ENCODE measurements around the gene TNIP1. TPM values are rescaled to one million over a fixed set of nuclear protein-coding genes. Genes with fewer than 3 reads are reported as not detected.
A peak's percentile ranks its signal among the peaks of the same experiment; 100 is the strongest.

The TNIP1 gene
- total RNA-seq, 6 donors from 2014 or later = 109 to 166 (median 130) TPM

GRCh38 chr5:151084363-151084762, 3.5 kb upstream of the TNIP1 start:
- Histone ChIP-seq H3K9me3 (no peaks in the 10 kb centered on the region), H3K4me3 (no peak overlapping the region), H3K4me1 (peaks cover 52 to 70% (median 66%) of the 10 kb centered on the region in 4 donors), H3K27me3 (no peaks in the 10 kb centered on the region), H3K27ac (peak overlapping the region; percentile 82 to 98 (median 84)), H3K36me3 (no peaks in the 10 kb centered on the region)
- TF ChIP-seq EP300 (IDR thresholded peaks at IDR 0.05) = no peak
- TF ChIP-seq POLR2AphosphoS5 (IDR thresholded peaks at IDR 0.05) = no peak
- TF ChIP-seq, protein P1, sequence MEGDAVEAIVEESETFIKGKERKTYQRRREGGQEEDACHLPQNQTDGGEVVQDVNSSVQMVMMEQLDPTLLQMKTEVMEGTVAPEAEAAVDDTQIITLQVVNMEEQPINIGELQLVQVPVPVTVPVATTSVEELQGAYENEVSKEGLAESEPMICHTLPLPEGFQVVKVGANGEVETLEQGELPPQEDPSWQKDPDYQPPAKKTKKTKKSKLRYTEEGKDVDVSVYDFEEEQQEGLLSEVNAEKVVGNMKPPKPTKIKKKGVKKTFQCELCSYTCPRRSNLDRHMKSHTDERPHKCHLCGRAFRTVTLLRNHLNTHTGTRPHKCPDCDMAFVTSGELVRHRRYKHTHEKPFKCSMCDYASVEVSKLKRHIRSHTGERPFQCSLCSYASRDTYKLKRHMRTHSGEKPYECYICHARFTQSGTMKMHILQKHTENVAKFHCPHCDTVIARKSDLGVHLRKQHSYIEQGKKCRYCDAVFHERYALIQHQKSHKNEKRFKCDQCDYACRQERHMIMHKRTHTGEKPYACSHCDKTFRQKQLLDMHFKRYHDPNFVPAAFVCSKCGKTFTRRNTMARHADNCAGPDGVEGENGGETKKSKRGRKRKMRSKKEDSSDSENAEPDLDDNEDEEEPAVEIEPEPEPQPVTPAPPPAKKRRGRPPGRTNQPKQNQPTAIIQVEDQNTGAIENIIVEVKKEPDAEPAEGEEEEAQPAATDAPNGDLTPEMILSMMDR (IDR thresholded peaks at IDR 0.05) = no peak
- TF ChIP-seq POLR2A (IDR thresholded peaks at IDR 0.05) = no peak
- WGBS, 2 donors = 92 to 96% methylated on average over 7 of the region's 7 CpGs
- ATAC-seq (ENCODE audit: low FRiP score in 2 of 2) = no peak
- DNase-seq = no peak

- DNase-seq = peak in 1 of 2 donors; percentile 85
- 49 to 59% methylated on average over 3 of the region's 3 CpGs for WGBS, 2 donors
Observed at GRCh38 chr5:151083081-151083676, 2.3 kb upstream of the TNIP1 start.

DNA sequence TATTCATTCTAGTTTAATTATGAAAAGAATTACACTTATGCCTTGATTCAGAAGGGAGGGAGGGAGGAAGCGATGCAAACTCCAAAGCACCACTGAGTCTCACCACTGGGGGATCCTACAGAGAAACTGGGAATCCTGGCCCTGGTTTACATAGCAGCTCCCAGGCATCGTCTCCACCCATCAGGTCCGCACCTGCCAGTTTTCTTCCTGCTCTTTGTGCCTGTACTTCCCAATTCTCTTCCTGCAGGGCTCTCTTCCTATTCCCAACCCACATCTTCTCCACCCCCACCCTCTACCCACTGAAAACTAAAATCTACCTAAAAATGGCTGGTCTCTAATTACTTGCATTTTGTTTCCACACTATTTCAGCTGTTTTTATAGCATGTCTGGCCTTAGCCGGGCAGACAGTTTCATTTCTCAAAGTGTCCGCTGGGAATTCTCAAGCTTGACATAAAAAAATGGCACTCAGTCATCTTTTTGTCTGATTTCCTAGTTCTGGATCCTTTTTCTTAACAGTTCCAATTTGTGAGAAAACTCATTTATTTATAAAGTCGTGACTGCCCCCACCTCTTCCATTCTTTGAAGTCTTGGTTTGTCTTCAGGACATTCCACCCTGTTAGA, 1.6 kb upstream of the TNIP1 start:
- no peaks in the 10 kb centered on the region for H3K27me3 ChIP-seq
- H3K36me3 ChIP-seq = no peaks in the 10 kb centered on the region
- peak overlapping the region; percentile 98 to 99 (median 98) for H3K27ac ChIP-seq
- peak overlapping the region in 2 of 4 donors; percentile 85 to 86 for H3K4me3 ChIP-seq
- ATAC-seq (ENCODE audit: low FRiP score in 2 of 2) (no peak), DNase-seq (no peak)
- no peaks in the 10 kb centered on the region for H3K9me3 ChIP-seq
- WGBS, 2 donors = 64 to 68% methylated on average over 6 of the region's 6 CpGs
- TF ChIP-seq, protein P1 (IDR thresholded peaks at IDR 0.05) = peak in 4 of 6 experiments; percentile 12 to 46 (median 26)
- TF ChIP-seq POLR2A (IDR thresholded peaks at IDR 0.05) = no peak
- peaks cover 69 to 85% (median 78%) of the 10 kb centered on the region in 4 donors for H3K4me1 ChIP-seq

More at GRCh38 chr5:151083081-151083676, 2.3 kb upstream of the TNIP1 start:
- H3K27me3 ChIP-seq = no peaks in the 10 kb centered on the region
- no peaks in the 10 kb centered on the region for H3K9me3 ChIP-seq
- peaks cover 63 to 82% (median 75%) of the 10 kb centered on the region in 4 donors for H3K4me1 ChIP-seq
- H3K27ac ChIP-seq = peak overlapping the region; percentile 98 to 99 (median 98)
- H3K4me3 ChIP-seq = no peak overlapping the region
- peak in 1 of 2 donors; percentile 43 for ATAC-seq (ENCODE audit: low FRiP score in 2 of 2)
- peak in 1 of 2 donors; percentile 51 for TF ChIP-seq POLR2AphosphoS5 (IDR thresholded peaks at IDR 0.05)
- TF ChIP-seq EP300 (IDR thresholded peaks at IDR 0.05) = peak in 1 of 4 donors; percentile 55
- peak in 1 of 4 donors; percentile 34 for TF ChIP-seq POLR2A (IDR thresholded peaks at IDR 0.05)
- TF ChIP-seq, protein P1 (IDR thresholded peaks at IDR 0.05) = no peak
- H3K36me3 ChIP-seq = no peaks in the 10 kb centered on the region

DNA sequence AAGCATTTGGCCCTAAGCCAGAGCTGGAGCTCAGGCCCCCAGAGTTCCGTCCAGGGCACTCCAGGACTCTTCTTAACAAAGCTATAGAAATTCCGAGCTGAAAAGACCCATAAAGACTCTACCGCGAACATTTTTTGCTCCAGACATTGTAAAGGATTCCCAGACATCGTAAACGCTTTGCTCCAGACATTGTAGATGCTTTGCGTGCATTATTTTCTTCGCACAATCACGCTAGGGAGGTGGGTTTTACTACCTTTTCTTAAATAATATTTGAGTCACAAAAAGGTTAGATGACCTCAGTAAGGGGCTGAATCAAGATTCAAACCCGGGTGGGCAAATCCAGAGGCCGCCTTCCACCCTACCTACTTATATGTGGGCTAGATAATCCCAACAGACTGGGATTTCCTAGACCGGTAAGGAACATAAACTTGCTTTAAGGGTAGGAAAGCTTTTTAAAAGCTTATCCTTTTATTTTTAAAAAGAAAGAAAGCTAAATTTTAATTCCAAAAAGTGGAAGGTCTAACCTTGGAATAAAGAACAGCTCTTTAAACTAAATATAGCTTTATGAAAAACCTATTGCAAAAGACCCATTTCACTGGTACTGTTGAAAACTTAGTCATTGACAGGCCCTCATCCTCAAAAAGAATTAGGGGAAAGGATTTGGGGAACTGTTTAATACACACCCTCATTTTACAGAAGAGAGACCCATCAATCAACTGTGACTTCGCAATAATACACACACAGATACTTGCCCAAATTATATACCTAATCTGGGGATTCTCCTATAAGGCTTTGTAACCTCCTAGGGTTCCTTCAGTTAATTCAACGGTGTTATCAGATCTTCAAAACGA, 822 bp upstream of the TNIP1 start:
- Histone ChIP-seq H3K36me3 (no peaks in the 10 kb centered on the region), H3K27me3 (no peaks in the 10 kb centered on the region), H3K9me3 (no peaks in the 10 kb centered on the region), H3K27ac (peak overlapping the region; percentile 98 to 99 (median 98)), H3K4me3 (peak overlapping the region; percentile 46 to 87 (median 86)), H3K4me1 (peaks cover 69 to 85% (median 78%) of the 10 kb centered on the region in 4 donors)
- TF ChIP-seq, protein P1 (IDR thresholded peaks at IDR 0.05) = no peak
- no peak for TF ChIP-seq POLR2AphosphoS5 (IDR thresholded peaks at IDR 0.05)
- no peak for TF ChIP-seq EP300 (IDR thresholded peaks at IDR 0.05)
- TF ChIP-seq POLR2A (IDR thresholded peaks at IDR 0.05) = no peak
- DNase-seq (no peak), ATAC-seq (ENCODE audit: low FRiP score in 2 of 2) (no peak)
- 10 to 15% methylated on average over 15 of the region's 15 CpGs for WGBS, 2 donors
